OCI-LY1 (cell line): ENCODE measurements around the gene MS4A6A.

Experiments used
- EZH2 ChIP-seq: fragments of 200-600 bp; sonication (generic), shearing (Covaris generic); IDR thresholded peaks from 2 replicates; pipeline ENCODE4 v1.8.0; 2017; ENCODE audit warnings: borderline replicate concordance, mixed run types, mild to moderate bottlenecking, antibody characterized with exemption, low read length, moderate library complexity, mixed read lengths
- TF ChIP-seq, protein P1 (sequence below): fragments of 200-600 bp; sonication (generic), shearing (Covaris generic); IDR thresholded peaks from 2 replicates; pipeline ENCODE4 v1.5.1; 2017; ENCODE audit warnings: mild to moderate bottlenecking, antibody characterized with exemption, low read length, moderate library complexity, mixed read lengths

DNA sequence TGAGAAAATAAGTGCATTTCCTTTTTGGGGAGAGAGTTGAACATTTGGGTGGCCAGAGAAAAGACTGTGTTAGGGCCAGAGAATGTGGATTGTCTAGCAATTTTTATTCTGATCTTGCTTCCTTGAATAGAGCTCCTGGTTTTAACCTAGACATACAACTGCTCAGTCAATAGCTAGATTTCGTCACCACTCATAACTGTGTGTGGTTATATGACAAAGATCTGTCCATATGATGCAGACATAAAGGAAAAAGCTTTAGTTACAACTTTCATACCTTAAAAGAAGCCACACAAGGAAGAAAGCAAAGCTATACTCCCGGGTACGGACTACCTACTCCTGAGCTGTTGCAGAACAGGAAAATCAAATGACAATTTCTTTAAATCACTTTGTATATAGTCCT lies 37.2 kb downstream of the MS4A6A start:
- TF ChIP-seq, protein P1, sequence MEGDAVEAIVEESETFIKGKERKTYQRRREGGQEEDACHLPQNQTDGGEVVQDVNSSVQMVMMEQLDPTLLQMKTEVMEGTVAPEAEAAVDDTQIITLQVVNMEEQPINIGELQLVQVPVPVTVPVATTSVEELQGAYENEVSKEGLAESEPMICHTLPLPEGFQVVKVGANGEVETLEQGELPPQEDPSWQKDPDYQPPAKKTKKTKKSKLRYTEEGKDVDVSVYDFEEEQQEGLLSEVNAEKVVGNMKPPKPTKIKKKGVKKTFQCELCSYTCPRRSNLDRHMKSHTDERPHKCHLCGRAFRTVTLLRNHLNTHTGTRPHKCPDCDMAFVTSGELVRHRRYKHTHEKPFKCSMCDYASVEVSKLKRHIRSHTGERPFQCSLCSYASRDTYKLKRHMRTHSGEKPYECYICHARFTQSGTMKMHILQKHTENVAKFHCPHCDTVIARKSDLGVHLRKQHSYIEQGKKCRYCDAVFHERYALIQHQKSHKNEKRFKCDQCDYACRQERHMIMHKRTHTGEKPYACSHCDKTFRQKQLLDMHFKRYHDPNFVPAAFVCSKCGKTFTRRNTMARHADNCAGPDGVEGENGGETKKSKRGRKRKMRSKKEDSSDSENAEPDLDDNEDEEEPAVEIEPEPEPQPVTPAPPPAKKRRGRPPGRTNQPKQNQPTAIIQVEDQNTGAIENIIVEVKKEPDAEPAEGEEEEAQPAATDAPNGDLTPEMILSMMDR = no peak
- no peak for TF ChIP-seq EZH2
